IPS-NIHi11 (cell line): Measurements from ENCODE around the gene DPF1.

Experiments
- DNase-seq: peaks from one replicate; pipeline ENCODE4 v3.0.0; 2012; ENCODE audit warnings: mixed read lengths, low spot score

The DPF1 gene

GRCh38 chr19:38163419-38164290 lies 60.4 kb downstream of the DPF1 start:
- DNase-seq, result no peak

- DNase-seq, result no peak
These were observed 61.4 kb downstream of the DPF1 start for GRCh38 chr19:38162632-38163031.

GRCh38 chr19:38162094-38162493 lies 61.9 kb downstream of the DPF1 start:
- DNase-seq, result no peak
